NCI-H2171 (cell line): ENCODE measurements around the gene RABEP2.
"Not testable (repeated sequence)": the region's sequence is repeated elsewhere in the genome, so short reads cannot be mapped to it uniquely, and the experiment has no call there.

Experiments
- DNase-seq: peaks from one replicate; lab custom pipeline; 2025; lab: John Stamatoyannopoulos, UW

RABEP2 gene

GRCh38 chr16:28903344-28904042, 21.5 kb downstream of the RABEP2 start:
- no peak for DNase-seq

GRCh38 chr16:28902909-28903308, 22.1 kb downstream of the RABEP2 start:
- DNase-seq: no peak

- no peak for DNase-seq
Measured at GRCh38 chr16:28901862-28902261, 23.2 kb downstream of the RABEP2 start.

- DNase-seq: no peak
Measured at GRCh38 chr16:28900601-28901000, 24.4 kb downstream of the RABEP2 start.

- DNase-seq: no peak
Measured at GRCh38 chr16:28899882-28900590, 25.0 kb downstream of the RABEP2 start.

- no peak for DNase-seq
Measured at GRCh38 chr16:28898942-28899341, 26.1 kb downstream of the RABEP2 start.

- DNase-seq: no peak
Measured at GRCh38 chr16:28898266-28898665, 26.8 kb downstream of the RABEP2 start.

- DNase-seq: no peak
Measured at GRCh38 chr16:28897826-28898225, 27.2 kb downstream of the RABEP2 start.

- no peak for DNase-seq
Measured at GRCh38 chr16:28895609-28896008, 29.4 kb downstream of the RABEP2 start.

- no peak for DNase-seq
Measured at GRCh38 chr16:28893291-28893690, 31.7 kb downstream of the RABEP2 start.

GRCh38 chr16:28891964-28892890, 32.8 kb downstream of the RABEP2 start:
- DNase-seq: no peak

- DNase-seq: not testable (repeated sequence)
Measured at GRCh38 chr16:28890355-28890754, 34.7 kb downstream of the RABEP2 start.

GRCh38 chr16:28886945-28887344, 38.1 kb downstream of the RABEP2 start:
- DNase-seq: no peak

GRCh38 chr16:28884045-28884444, 41.0 kb downstream of the RABEP2 start:
- DNase-seq: no peak

- DNase-seq: no peak
Measured at GRCh38 chr16:28883221-28883996, 41.6 kb downstream of the RABEP2 start.

- DNase-seq: no peak
Measured at GRCh38 chr16:28882551-28883160, 42.4 kb downstream of the RABEP2 start.

- DNase-seq: not testable (repeated sequence)
Measured at GRCh38 chr16:28881565-28881964, 43.5 kb downstream of the RABEP2 start.

GRCh38 chr16:28880955-28881354, 44.1 kb downstream of the RABEP2 start:
- DNase-seq: no peak

GRCh38 chr16:28880589-28880915, 44.5 kb downstream of the RABEP2 start:
- DNase-seq: no peak

- DNase-seq: peak; percentile 90
Measured at GRCh38 chr16:28879841-28880588, 45.0 kb downstream of the RABEP2 start.
